ENCODE results near the gene M1AP. TPM values are rescaled to one million over a fixed set of nuclear protein-coding genes. Genes with fewer than 3 reads are reported as not detected.

Gene M1AP
- polyA plus RNA-seq, 2 of the 4 experiments (the other 2 are of a cell fraction) = not detected

- ATAC-seq = no peak
- ChIA-PET CTCF (interaction anchor here (1.3 to 1.6 kb wide), 4 partner anchors 12 to 64 kb away, joined by 3 to 4 read pairs (median 3); partner anchors contain the start of genes CCDC142 and TTC31), POLR2A (no interaction called here)
- Histone ChIP-seq H3K4me1 (peaks cover 10% of the 10 kb centered on the region), H3K9me3 (no peaks in the 10 kb centered on the region), H3K4me3 (no peak overlapping the region), H3K27ac (no peak overlapping the region), H3K4me2 (no peak overlapping the region)
- no peak for DNase-seq (ENCODE audit: low read depth in 1 of 2, low spot score in 1 of 2)
- FAIRE-seq = no peak
- WGBS (ENCODE audit: missing lambda C conversion rate) = 69% methylated on average over 9 of the region's 9 CpGs
- no peak for TF ChIP-seq BCL3 (IDR thresholded peaks at IDR 0.05)
- TF ChIP-seq MAZ (IDR thresholded peaks at IDR 0.05; ENCODE audit: borderline replicate concordance, low read depth, low read length) = no peak
- TF ChIP-seq NFE2L2 (conservative IDR thresholded peaks at IDR 0.05; ENCODE audit: low read length) = no peak
- TF ChIP-seq TP53 (CRISPR knock-in tag; IDR thresholded peaks at IDR 0.05) = no peak
These were observed 124.1 kb downstream of the M1AP start for GRCh38 chr2:74524005-74524404.

- peak in 1 of 2 experiments; percentile 12; a peak in 1 of 6 replicates for ATAC-seq
- ChIA-PET POLR2A (no interaction called here), CTCF (interaction anchor here (1.0 to 2.4 kb wide), 6 partner anchors 9 to 65 kb away, joined by 3 to 8 read pairs (median 6); partner anchors contain the start of genes CCDC142 and TTC31)
- Histone ChIP-seq H3K4me3 (no peak overlapping the region), H3K4me1 (no peaks in the 10 kb centered on the region; the same call in 2 of the 3 replicates), H3K9me3 (no peaks in the 10 kb centered on the region), H3K4me2 (no peak overlapping the region), H3K27ac (no peak overlapping the region)
- DNase-seq (ENCODE audit: low read depth in 1 of 2, low spot score in 1 of 2) = no peak
- no peak for FAIRE-seq
- TF ChIP-seq NFE2L2 (conservative IDR thresholded peaks at IDR 0.05; ENCODE audit: low read length) (no peak), RFX5 (IDR thresholded peaks at IDR 0.05) (no peak), CEBPB (IDR thresholded peaks at IDR 0.05) (no peak), EHF (CRISPR knock-in tag; IDR thresholded peaks at IDR 0.05) (no peak), HES2 (IDR thresholded peaks at IDR 0.05) (no peak), EHMT2 (IDR thresholded peaks at IDR 0.05; ENCODE audit: low read depth) (no peak), HEYL (CRISPR knock-in tag; IDR thresholded peaks at IDR 0.05) (no peak), HDAC2 (IDR thresholded peaks at IDR 0.05) (no peak), POLR2A (IDR thresholded peaks at IDR 0.05; ENCODE audit: low read length) (no peak), SREBF2 (IDR thresholded peaks at IDR 0.05) (no peak), REST (IDR thresholded peaks at IDR 0.05) (no peak), FOXS1 (CRISPR knock-in tag; IDR thresholded peaks at IDR 0.05) (no peak), CHD4 (IDR thresholded peaks at IDR 0.05; ENCODE audit: borderline replicate concordance) (no peak)
- 49% methylated on average over 3 of the region's 3 CpGs for WGBS (ENCODE audit: missing lambda C conversion rate)
These were observed 125.6 kb downstream of the M1AP start for GRCh38 chr2:74522516-74522915.

- ATAC-seq = no peak
- 87% methylated on average over 13 of the region's 13 CpGs for WGBS (ENCODE audit: missing lambda C conversion rate)
- no peak for DNase-seq (ENCODE audit: low read depth in 1 of 2, low spot score in 1 of 2)
- Histone ChIP-seq H3K4me3 (no peak overlapping the region), H3K27ac (no peak overlapping the region), H3K4me1 (peaks cover 6% of the 10 kb centered on the region; the same call in 1 of the 3 replicates), H3K9me3 (no peaks in the 10 kb centered on the region), H3K4me2 (no peak overlapping the region)
- CTCF ChIA-PET = interaction anchor here (0.6 kb wide), 2 partner anchors 11 to 15 kb away, joined by 3 to 4 read pairs; no protein-coding TSS in a partner anchor
- no peak for FAIRE-seq
- POLR2A ChIA-PET = no interaction called here
- TF ChIP-seq ZSCAN20 (CRISPR knock-in tag; IDR thresholded peaks at IDR 0.05) = no peak
- no peak for TF ChIP-seq PBX3 (IDR thresholded peaks at IDR 0.05)
- TF ChIP-seq EHF (CRISPR knock-in tag; IDR thresholded peaks at IDR 0.05) = no peak
- no peak for TF ChIP-seq E2F6 (IDR thresholded peaks at IDR 0.05; ENCODE audit: borderline replicate concordance, low read depth)
- TF ChIP-seq MAZ (IDR thresholded peaks at IDR 0.05; ENCODE audit: borderline replicate concordance, low read depth, low read length) = no peak
- no peak for TF ChIP-seq ESRRA (IDR thresholded peaks at IDR 0.05; ENCODE audit: borderline replicate concordance, low read length)
- TF ChIP-seq HDAC2 (IDR thresholded peaks at IDR 0.05) = no peak
- TF ChIP-seq ELK1 (IDR thresholded peaks at IDR 0.05; ENCODE audit: low read depth, low read length) = no peak
- no peak for TF ChIP-seq ZC3H11A (IDR thresholded peaks at IDR 0.05)
- no peak for TF ChIP-seq EP300 (IDR thresholded peaks at IDR 0.05)
- TF ChIP-seq ZNF302 (CRISPR knock-in tag; IDR thresholded peaks at IDR 0.05) = no peak
These were observed 131.5 kb downstream of the M1AP start for GRCh38 chr2:74516650-74517049.
